Body of pancreas (tissue), 4 donors: Measurements from ENCODE around the gene IFNA14. TPM values are rescaled to one million over a fixed set of nuclear protein-coding genes. Genes with fewer than 3 reads are reported as not detected.
"Not testable (repeated sequence)": the region's sequence is repeated elsewhere in the genome, so short reads cannot be mapped to it uniquely, and the experiment has no call there.

Source experiments
- ATAC-seq: fragments of 150-250 bp; one replicate; pipeline ENCODE4 v1.9.1; 2016
- DNase-seq, 4 donors: peaks; one replicate each; pipeline ENCODE4 v3.0.0-alpha.2; 2019
- H3K27ac ChIP-seq, 4 donors: fragments of 200-600 bp; sonication (generic); 1 replicate in 3 of 4; 2 replicates in 1 of 4; pipeline versions ENCODE4 v1.5.1 to v1.6.1; 2016 to 2019; ENCODE audit warnings: mild to moderate bottlenecking in 1 of 4, mixed read lengths in 1 of 4, moderate library complexity in 1 of 4
- H3K27me3 ChIP-seq, 2 donors: fragments of 200-600 bp; sonication (generic); one replicate each; pipeline ENCODE4 v1.6.0; 2016; ENCODE audit warnings: mild to moderate bottlenecking in 1 of 2
- H3K36me3 ChIP-seq, 2 donors: fragments of 200-600 bp; sonication (generic); replicated peaks in 1 of 2; 2 replicates each; pipeline ENCODE4 v1.5.1; 2016; ENCODE audit warnings: low read depth in 2 of 2; ENCODE audit not compliant: insufficient read depth in 1 of 2
- H3K4me1 ChIP-seq: fragments of 200-600 bp; sonication (generic); one replicate; pipeline ENCODE4 v1.6.0; 2016
- H3K4me3 ChIP-seq, 2 donors: fragments of 200-600 bp; sonication (generic); 1 replicate in 1 of 2; 2 replicates in 1 of 2; pipeline ENCODE4 v1.5.1; 2016 to 2019
- H3K9me3 ChIP-seq, 3 donors: fragments of 200-600 bp; sonication (generic); 1 replicate in 2 of 3; 2 replicates in 1 of 3; pipeline ENCODE4 v1.5.1; 2016
- POLR2A ChIP-seq, 3 donors: fragments of 450-650 bp; IDR thresholded peaks; one replicate each; pipeline ENCODE4 v1.6.1; 2016; ENCODE audit warnings: antibody characterized with exemption in 3 of 3, mild to moderate bottlenecking in 2 of 3
- WGBS, 2 donors: methylation state at CpG; one replicate each; pipeline ENCODE4 v1.1.5; 2017; 5-methylcytosine and 5-hydroxymethylcytosine counted together
- intact Hi-C: fragments of 100-400 bp; cut with DNase I; formaldehyde crosslinking; loops from one replicate; pipeline ENCODE4 v1.15.1; 2023
- total RNA-seq, 2 donors: library from RNA; depleted of rRNA; stranded (reverse); fragments of >200 nt; gene quantifications; one replicate each; pipeline ENCODE4 v1.1.0, GENCODE V29; 2016
- TF ChIP-seq, protein P1 (sequence below), 7 experiments: fragments of 450-650 bp in 4 of 7; fragments of 200-600 bp in 3 of 7; sonication (generic) in 3 of 7; IDR thresholded peaks; one replicate each; pipeline ENCODE4 v1.5.1; 2016 to 2019; ENCODE audit warnings: antibody characterized with exemption in 7 of 7

IFNA14 gene
- total RNA-seq, 2 donors from 2014 or later = not detected

DNA sequence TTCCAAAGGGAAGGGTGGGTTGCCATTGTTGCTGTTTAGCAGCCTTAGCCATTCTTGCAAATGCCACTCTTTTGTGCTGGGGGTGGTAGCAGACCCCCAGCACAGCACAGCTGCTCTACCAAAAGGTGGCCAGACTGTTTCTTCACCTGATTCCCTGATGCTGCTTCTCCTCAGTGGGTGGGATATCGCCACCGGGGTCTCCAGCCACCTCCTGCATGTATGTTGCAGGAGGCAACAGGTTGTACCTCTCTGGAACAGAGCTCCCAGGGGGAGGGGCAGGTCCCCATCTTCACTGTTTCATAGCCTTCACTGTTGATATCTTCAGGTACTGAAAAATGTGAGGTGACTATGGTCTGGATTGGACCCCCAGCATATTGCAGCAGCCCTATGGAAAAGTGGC lies 29.0 kb downstream of the IFNA14 start:
- 76 to 100% methylated on average over 2 of the region's 2 CpGs for WGBS, 2 donors
- intact Hi-C loops, DNase-seq: not testable (repeated sequence)

DNA sequence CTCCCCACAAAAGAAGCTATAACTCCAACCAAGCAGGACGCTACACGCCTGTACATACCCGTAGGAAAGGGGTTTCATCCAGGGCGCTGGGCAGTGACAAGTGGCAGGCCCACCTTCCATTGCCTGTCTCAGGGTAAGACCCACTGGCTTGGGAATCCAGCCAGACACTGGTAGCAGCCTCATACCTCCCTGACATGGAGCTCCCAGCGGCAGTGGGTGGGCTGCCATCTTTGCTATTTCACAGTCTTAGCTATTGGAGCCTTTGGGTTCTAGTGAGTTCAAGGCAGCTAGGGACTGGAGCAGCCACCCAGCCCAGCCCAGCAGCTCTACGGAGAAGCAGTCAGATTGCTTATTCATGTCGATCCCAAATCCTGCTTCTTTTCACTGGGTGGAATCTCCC lies 29.5 kb downstream of the IFNA14 start:
- DNase-seq (no peak), ATAC-seq (no peak)
- no peaks in the 10 kb centered on the region for H3K27me3 ChIP-seq
- H3K27ac ChIP-seq = no peak overlapping the region
- no peaks in the 10 kb centered on the region for H3K4me1 ChIP-seq
- no peak overlapping the region for H3K4me3 ChIP-seq
- WGBS, 2 donors = 71 to 85% methylated on average over 3 to 7 of the region's 7 CpGs
- no peaks in the 10 kb centered on the region for H3K9me3 ChIP-seq
- TF ChIP-seq POLR2A (IDR thresholded peaks at IDR 0.05) = no peak
- TF ChIP-seq, protein P1, sequence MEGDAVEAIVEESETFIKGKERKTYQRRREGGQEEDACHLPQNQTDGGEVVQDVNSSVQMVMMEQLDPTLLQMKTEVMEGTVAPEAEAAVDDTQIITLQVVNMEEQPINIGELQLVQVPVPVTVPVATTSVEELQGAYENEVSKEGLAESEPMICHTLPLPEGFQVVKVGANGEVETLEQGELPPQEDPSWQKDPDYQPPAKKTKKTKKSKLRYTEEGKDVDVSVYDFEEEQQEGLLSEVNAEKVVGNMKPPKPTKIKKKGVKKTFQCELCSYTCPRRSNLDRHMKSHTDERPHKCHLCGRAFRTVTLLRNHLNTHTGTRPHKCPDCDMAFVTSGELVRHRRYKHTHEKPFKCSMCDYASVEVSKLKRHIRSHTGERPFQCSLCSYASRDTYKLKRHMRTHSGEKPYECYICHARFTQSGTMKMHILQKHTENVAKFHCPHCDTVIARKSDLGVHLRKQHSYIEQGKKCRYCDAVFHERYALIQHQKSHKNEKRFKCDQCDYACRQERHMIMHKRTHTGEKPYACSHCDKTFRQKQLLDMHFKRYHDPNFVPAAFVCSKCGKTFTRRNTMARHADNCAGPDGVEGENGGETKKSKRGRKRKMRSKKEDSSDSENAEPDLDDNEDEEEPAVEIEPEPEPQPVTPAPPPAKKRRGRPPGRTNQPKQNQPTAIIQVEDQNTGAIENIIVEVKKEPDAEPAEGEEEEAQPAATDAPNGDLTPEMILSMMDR (IDR thresholded peaks at IDR 0.05) = no peak
- no peaks in the 10 kb centered on the region for H3K36me3 ChIP-seq
- intact Hi-C loops = no loop called here

More for the DNA sequence above, 29.0 kb downstream of the IFNA14 start:
- not testable (repeated sequence) for ATAC-seq, H3K36me3 ChIP-seq, H3K27me3 ChIP-seq, H3K27ac ChIP-seq, H3K4me3 ChIP-seq, H3K9me3 ChIP-seq, H3K4me1 ChIP-seq

DNA sequence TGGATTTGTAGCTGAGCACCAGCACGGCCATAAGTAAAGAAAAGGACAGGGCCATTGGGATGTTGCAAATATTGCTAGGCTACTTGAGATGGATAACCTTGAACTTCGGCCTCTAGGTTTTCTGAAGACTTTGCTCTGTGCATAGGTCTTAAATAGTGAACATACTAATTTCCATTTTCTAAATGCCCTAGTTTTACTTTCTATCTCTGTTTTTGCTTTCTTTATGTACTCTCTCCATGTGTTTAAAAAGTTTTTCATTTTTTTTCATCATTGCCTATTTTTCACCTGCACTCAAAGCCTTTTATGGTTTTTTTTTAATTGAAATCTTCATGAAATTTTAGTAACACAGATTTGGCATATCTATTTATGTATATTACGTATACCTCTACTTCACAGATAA lies 32.8 kb downstream of the IFNA14 start, which contains the start of gene IFNA10:
Gene IFNA10 (minus strand): TSS at position 101 of the 400 bp plus-strand sequence. CDS start 46 bp downstream, at position 55.
- H3K27ac ChIP-seq, ATAC-seq, H3K27me3 ChIP-seq, DNase-seq, H3K36me3 ChIP-seq, H3K9me3 ChIP-seq, H3K4me1 ChIP-seq, H3K4me3 ChIP-seq, intact Hi-C loops: not testable (repeated sequence)
- WGBS, 2 donors = 62 to 67% methylated on average over 3 of the region's 3 CpGs

DNA sequence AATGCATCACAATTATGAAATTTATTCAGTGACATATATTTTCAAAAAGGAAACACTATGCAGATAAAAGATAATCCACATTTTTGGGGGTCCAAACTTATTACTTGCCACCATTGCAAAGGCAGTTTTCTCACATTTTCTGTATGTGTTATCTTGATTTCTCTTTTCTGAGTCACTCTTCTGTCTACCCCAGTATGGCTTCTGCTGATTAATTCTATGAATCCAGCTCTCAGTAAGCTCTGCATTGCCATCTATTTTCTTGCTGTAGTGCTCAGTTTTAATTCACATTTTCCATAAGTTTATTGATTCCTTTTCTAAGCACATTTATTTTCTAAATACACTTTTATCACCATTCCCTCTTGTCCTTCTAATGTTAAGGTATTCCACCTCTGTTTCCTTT lies 34.6 kb downstream of the IFNA14 start:
- Histone ChIP-seq H3K27me3 (no peaks in the 10 kb centered on the region), H3K4me3 (no peak overlapping the region), H3K27ac (no peak overlapping the region), H3K36me3 (no peaks in the 10 kb centered on the region), H3K4me1 (no peaks in the 10 kb centered on the region), H3K9me3 (no peaks in the 10 kb centered on the region)
- TF ChIP-seq POLR2A (IDR thresholded peaks at IDR 0.05) = no peak
- TF ChIP-seq, protein P1 (IDR thresholded peaks at IDR 0.05) = no peak
- intact Hi-C loops = no loop called here
- DNase-seq (no peak), ATAC-seq (no peak)

DNA sequence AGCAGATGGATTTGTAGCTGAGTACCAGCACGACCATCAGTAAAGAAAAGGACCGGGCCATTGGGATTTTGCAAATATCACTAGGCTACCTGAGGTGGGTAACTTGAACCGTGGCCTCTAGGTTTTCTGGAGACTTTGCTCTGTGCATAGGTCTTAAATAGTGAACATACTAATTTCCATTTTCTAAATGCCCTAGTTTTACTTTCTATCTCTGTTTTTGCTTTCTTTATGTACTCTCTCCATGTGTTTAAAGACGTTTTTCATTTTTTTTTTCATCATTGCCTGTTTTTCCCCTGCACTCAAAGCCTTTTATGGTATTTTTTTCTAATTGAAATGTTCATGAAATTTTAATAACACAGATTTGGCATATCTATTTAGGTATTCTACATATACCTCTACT lies 37.7 kb downstream of the IFNA14 start, which contains the start of gene IFNA7:
Gene IFNA7 (minus strand): TSS at position 101 of the 400 bp plus-strand sequence. CDS start 40 bp downstream, at position 61.
- 47 to 66% methylated on average over 4 of the region's 4 CpGs for WGBS, 2 donors
- intact Hi-C loops, H3K4me1 ChIP-seq: not testable (repeated sequence)

DNA sequence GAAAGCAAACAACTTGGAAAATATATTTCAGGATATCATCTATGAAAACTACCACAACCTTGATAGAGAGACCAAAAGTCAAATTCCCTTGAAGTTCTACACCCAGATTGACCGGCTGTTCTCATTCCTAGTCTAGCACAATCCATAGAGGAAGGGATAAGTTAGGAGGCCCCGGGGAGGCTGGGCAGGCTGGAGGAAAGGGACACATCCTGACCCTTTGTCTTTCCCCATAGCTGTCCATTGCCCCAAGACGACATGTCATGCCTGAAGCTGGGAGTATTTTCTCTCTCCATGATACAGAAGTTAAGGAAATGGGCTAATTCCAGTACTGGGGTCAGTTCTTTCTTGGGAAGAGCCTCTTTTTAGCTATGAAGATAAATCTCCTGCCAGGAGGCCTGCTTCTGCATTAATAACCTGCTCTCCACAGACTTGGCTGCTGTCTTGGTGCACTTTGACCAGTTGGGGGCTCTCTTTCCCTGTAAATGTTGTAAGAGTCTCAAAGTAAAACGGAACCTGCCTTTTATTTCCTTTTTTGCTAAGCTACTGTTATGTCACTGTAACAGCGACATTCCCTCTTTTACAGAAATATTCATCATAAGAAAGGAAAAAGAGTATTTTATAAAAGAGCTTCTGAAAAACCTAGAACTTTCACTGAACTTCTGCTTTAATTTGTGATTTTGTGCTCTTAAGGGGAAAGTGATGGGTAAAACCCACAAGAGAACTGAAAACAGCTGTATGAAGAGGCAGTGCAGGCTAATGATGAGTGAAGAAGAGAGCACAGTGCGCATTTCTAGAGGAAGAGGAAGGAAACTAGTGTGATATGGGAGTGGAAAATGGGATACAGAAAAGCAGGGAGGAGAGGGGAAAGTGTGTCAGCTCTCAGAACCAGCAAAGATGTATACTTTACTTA lies 44.7 kb downstream of the IFNA14 start:
- peak in 2 of 4 donors; percentile 17 to 33 for DNase-seq
- ATAC-seq = peak; percentile 62

More for the DNA sequence above, 37.7 kb downstream of the IFNA14 start, which contains the start of gene IFNA7:
- not testable (repeated sequence) for H3K27ac ChIP-seq, H3K4me3 ChIP-seq, H3K36me3 ChIP-seq, H3K27me3 ChIP-seq, ATAC-seq, DNase-seq, H3K9me3 ChIP-seq

More for the DNA sequence above, 44.7 kb downstream of the IFNA14 start:
- H3K27ac ChIP-seq, intact Hi-C loops, H3K27me3 ChIP-seq, H3K4me1 ChIP-seq, H3K36me3 ChIP-seq, H3K4me3 ChIP-seq, H3K9me3 ChIP-seq: not testable (repeated sequence)
- TF ChIP-seq, protein P1 (IDR thresholded peaks at IDR 0.05) = peak; percentile 8 to 45 (median 37)
- 34 to 35% methylated on average over 6 of the region's 6 CpGs for WGBS, 2 donors

Other genes starting within 250 kb of the IFNA14 start
- gene HACD4, start 208.4 kb downstream of the IFNA14 start, total RNA-seq = 1 to 10 TPM in 1 of 2 donors, under 1 TPM in 1; 0.99 to 1.8 TPM
- gene IFNB1, start 162.1 kb downstream of the IFNA14 start, total RNA-seq = not detected
- not detected for gene IFNW1, start 98.2 kb downstream of the IFNA14 start, total RNA-seq
- not detected for gene IFNA21, start 73.3 kb downstream of the IFNA14 start, total RNA-seq
- not detected for gene IFNA4, start 52.4 kb downstream of the IFNA14 start, total RNA-seq
- not detected for gene IFNA7, start 37.8 kb downstream of the IFNA14 start, total RNA-seq
- gene IFNA10, start 32.9 kb downstream of the IFNA14 start, total RNA-seq = not detected
- gene IFNA16, start 22.7 kb downstream of the IFNA14 start, total RNA-seq = not detected
- gene IFNA17, start 11.8 kb downstream of the IFNA14 start, total RNA-seq = not detected
- gene IFNA5, start 65.3 kb upstream of the IFNA14 start, total RNA-seq = not detected
- 10 to 100 TPM; 10.2 to 15.3 TPM for gene KLHL9, start 95.4 kb upstream of the IFNA14 start, total RNA-seq
- not detected for gene IFNA6, start 110.9 kb upstream of the IFNA14 start, total RNA-seq
- gene IFNA13, start 128.1 kb upstream of the IFNA14 start, total RNA-seq = not detected
- gene IFNA2, start 145.4 kb upstream of the IFNA14 start, total RNA-seq = not detected
- gene IFNA8, start 169.1 kb upstream of the IFNA14 start, total RNA-seq = not detected
- gene IFNA1, start 200.4 kb upstream of the IFNA14 start, total RNA-seq = not detected
- gene IFNE, start 242.3 kb upstream of the IFNA14 start, total RNA-seq = under 1 TPM in 1 of 2 donors, not detected in 1; 0.26 TPM